ENCODE measurements around the gene TMEM129.

DNA sequence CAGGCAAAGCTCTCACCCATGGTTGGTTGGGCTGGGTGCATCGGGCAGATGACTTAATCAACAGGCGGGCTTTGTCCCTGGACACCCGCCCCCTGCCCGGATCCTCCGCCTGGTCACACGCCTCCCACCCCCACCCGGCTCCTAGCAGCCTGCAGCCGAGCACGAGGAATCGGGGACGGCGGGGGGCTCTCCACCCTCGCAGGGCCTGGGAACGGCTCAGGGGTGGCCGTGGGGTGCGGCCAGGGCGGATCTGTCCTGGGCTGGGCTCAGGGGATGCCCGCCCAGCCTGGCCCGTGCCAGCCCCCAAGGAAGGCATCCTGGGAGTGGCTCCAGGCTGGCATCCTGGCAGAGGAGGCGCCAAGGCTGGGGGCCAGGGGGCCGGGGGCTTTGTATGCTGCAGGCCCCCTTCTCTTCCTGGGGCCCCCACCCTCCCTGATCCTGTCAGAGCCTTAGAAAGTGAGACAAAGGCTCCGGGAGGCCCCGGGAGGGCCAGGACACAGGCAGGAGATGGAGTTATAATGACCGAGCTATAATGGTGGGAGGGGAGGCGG, 39.5 kb upstream of the TMEM129 start:
- no peak for TF ChIP-seq POLR2A (IDR thresholded peaks at IDR 0.05)
- TF ChIP-seq CTCF (IDR thresholded peaks at IDR 0.05) = no peak
